ENCODE results near the gene CLDN25.

DNA sequence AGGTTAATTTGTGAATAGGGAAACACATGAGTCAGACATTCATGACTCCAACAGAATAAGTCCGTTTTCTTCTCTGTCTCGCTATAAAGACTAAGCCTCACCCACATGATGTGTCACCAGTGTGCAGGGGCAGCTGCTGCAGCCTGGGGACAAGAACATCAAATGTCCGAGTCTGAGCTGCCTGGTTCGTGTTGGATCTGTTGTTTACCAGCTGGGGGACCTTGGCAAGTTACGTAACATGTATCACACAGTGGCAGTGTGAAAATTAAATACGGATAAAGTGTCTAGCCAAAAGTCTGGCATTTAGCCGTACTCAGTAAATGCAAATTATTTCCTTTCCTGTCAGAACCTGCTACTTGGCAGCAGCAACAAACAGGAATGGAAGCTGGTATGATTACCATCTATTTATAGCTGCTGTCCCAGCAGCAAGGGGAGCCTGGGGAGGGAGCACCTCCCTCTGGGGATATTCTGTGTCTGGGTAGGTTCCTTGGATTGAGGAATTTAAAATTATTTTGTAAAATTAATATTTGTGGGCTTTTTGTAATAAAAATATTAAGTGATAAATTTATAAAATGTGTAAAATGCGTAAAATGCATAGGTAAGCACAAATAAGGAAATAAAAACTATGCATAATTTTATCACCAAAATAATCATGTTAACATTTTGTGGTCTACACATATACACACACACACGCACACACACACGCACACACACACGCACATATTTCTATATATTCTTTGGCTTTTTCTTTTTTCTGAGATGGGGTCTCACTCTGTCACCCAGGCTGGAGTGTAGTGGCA is 1.3 kb upstream of the CLDN25 start:
- TF ChIP-seq, protein P1, sequence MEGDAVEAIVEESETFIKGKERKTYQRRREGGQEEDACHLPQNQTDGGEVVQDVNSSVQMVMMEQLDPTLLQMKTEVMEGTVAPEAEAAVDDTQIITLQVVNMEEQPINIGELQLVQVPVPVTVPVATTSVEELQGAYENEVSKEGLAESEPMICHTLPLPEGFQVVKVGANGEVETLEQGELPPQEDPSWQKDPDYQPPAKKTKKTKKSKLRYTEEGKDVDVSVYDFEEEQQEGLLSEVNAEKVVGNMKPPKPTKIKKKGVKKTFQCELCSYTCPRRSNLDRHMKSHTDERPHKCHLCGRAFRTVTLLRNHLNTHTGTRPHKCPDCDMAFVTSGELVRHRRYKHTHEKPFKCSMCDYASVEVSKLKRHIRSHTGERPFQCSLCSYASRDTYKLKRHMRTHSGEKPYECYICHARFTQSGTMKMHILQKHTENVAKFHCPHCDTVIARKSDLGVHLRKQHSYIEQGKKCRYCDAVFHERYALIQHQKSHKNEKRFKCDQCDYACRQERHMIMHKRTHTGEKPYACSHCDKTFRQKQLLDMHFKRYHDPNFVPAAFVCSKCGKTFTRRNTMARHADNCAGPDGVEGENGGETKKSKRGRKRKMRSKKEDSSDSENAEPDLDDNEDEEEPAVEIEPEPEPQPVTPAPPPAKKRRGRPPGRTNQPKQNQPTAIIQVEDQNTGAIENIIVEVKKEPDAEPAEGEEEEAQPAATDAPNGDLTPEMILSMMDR (IDR thresholded peaks at IDR 0.05): no peak
- TF ChIP-seq POLR2AphosphoS5 (IDR thresholded peaks at IDR 0.05): no peak

Measured in transverse colon (tissue), 4 donors.